HCT116 (cell line): ENCODE results near the gene TOMM70.

Experiments
- MAX ChIP-seq: IDR thresholded peaks from 2 replicates; pipeline ENCODE4 v1.6.1; 2012
- POLR2A ChIP-seq: IDR thresholded peaks from 2 replicates; pipeline ENCODE4 v1.7.0; 2011; ENCODE audit warnings: borderline replicate concordance; ENCODE audit not compliant: insufficient read depth, insufficient read length; ENCODE audit errors: extremely low read depth
- POLR2AphosphoS5 ChIP-seq: IDR thresholded peaks from 2 replicates; pipeline ENCODE4 v1.6.1; 2011; ENCODE audit warnings: mild to moderate bottlenecking, low read depth, low read length, moderate library complexity
- ZBTB33 ChIP-seq: IDR thresholded peaks from 2 replicates; pipeline ENCODE4 v1.6.1; 2011; ENCODE audit warnings: mild to moderate bottlenecking, low read length, moderate library complexity; ENCODE audit not compliant: insufficient replicate concordance; ENCODE audit errors: extremely low read depth

GRCh38 chr3:100396967-100397366 lies 3.9 kb downstream of the TOMM70 start:
- TF ChIP-seq POLR2AphosphoS5 (no peak), MAX (no peak), POLR2A (no peak), ZBTB33 (no peak)
